Fibroblast of skin of abdomen (primary cell): ENCODE data around the gene NLGN1.
A peak's percentile ranks its signal among the peaks of the same experiment; 100 is the strongest.

ENCODE experiments used
- DNase-seq: peaks from one replicate; pipeline ENCODE4 v3.0.0-alpha.2; 2013

NLGN1 gene

GRCh38 chr3:173862701-173863100 lies 465.2 kb downstream of the NLGN1 start:
- no peak for DNase-seq

- no peak for DNase-seq
Measured at GRCh38 chr3:173863551-173863950, 466.0 kb downstream of the NLGN1 start.

GRCh38 chr3:173865900-173866498 lies 468.5 kb downstream of the NLGN1 start:
- no peak for DNase-seq

- peak; percentile 8 for DNase-seq
Measured at GRCh38 chr3:173869766-173870165, 472.2 kb downstream of the NLGN1 start.

- peak; percentile 41 for DNase-seq
Measured at GRCh38 chr3:173870976-173871375, 473.4 kb downstream of the NLGN1 start.

- DNase-seq, result no peak
Measured at GRCh38 chr3:173875790-173876189, 478.2 kb downstream of the NLGN1 start.

GRCh38 chr3:173876476-173876875 lies 478.9 kb downstream of the NLGN1 start:
- DNase-seq, result no peak

- DNase-seq, result no peak
Measured at GRCh38 chr3:173887888-173888287, 490.3 kb downstream of the NLGN1 start.

- DNase-seq, result peak; percentile 73
Measured at GRCh38 chr3:173889596-173889995, 492.1 kb downstream of the NLGN1 start.

GRCh38 chr3:173890091-173890490 lies 492.5 kb downstream of the NLGN1 start:
- no peak for DNase-seq

- DNase-seq, result no peak
Measured at GRCh38 chr3:173891272-173892100, 493.9 kb downstream of the NLGN1 start.

GRCh38 chr3:173892547-173892946 lies 495.0 kb downstream of the NLGN1 start:
- no peak for DNase-seq

GRCh38 chr3:173893066-173893465 lies 495.5 kb downstream of the NLGN1 start:
- peak; percentile 90 for DNase-seq

- DNase-seq, result no peak
Measured at GRCh38 chr3:173893835-173894234, 496.3 kb downstream of the NLGN1 start.

- no peak for DNase-seq
Measured at GRCh38 chr3:173897631-173898030, 500.1 kb downstream of the NLGN1 start.

GRCh38 chr3:173901649-173902048 lies 504.1 kb downstream of the NLGN1 start:
- DNase-seq, result no peak

- DNase-seq, result no peak
Measured at GRCh38 chr3:173902401-173902800, 504.9 kb downstream of the NLGN1 start.

- peak; percentile 51 for DNase-seq
Measured at GRCh38 chr3:173902871-173903270, 505.3 kb downstream of the NLGN1 start.

GRCh38 chr3:173905381-173905780 lies 507.8 kb downstream of the NLGN1 start:
- DNase-seq, result no peak

- DNase-seq, result no peak
Measured at GRCh38 chr3:173911446-173911845, 513.9 kb downstream of the NLGN1 start.

GRCh38 chr3:173912126-173912525 lies 514.6 kb downstream of the NLGN1 start:
- no peak for DNase-seq

GRCh38 chr3:173913397-173913796 lies 515.9 kb downstream of the NLGN1 start:
- DNase-seq, result peak; percentile 56

- DNase-seq, result peak; percentile 25
Measured at GRCh38 chr3:173913974-173914421, 516.5 kb downstream of the NLGN1 start.

- no peak for DNase-seq
Measured at GRCh38 chr3:173916799-173917198, 519.3 kb downstream of the NLGN1 start.
